Testis (tissue), 5 donors: ENCODE data around the gene ITPA. TPM values are rescaled to one million over a fixed set of nuclear protein-coding genes. Genes with fewer than 3 reads are reported as not detected.

Source experiments
- DNase-seq: peaks from one replicate; pipeline ENCODE4 v3.0.0-alpha.2; 2019
- H3K27ac ChIP-seq, 2 donors: fragments of 200-600 bp; sonication (generic); one replicate each; pipeline ENCODE4 v1.5.1; 2019
- H3K27me3 ChIP-seq: fragments of 200-600 bp; sonication (generic); one replicate; pipeline ENCODE4 v1.5.1; 2019
- H3K36me3 ChIP-seq: fragments of 200-600 bp; sonication (generic); one replicate; pipeline ENCODE4 v1.5.1; 2017; ENCODE audit warnings: low read depth; ENCODE audit errors: missing control alignments
- H3K4me1 ChIP-seq: fragments of 200-600 bp; sonication (generic); one replicate; pipeline ENCODE4 v1.5.1; 2019
- H3K4me3 ChIP-seq, 2 donors: fragments of 200-600 bp; sonication (generic); one replicate each; pipeline ENCODE4 v1.5.1; 2017 to 2019
- H3K9me3 ChIP-seq: fragments of 200-600 bp; sonication (generic); one replicate; pipeline ENCODE4 v1.5.1; 2017
- CTCF ChIP-seq, 3 experiments: fragments of 450-650 bp in 2 of 3; fragments of 200-600 bp in 1 of 3; sonication (generic) in 1 of 3; IDR thresholded peaks; one replicate each; pipeline ENCODE4 v1.5.1; 2016 to 2019; ENCODE audit warnings: antibody characterized with exemption in 3 of 3, mild to moderate bottlenecking in 2 of 3, moderate library complexity in 1 of 3
- POLR2A ChIP-seq: fragments of 450-650 bp; IDR thresholded peaks from one replicate; pipeline ENCODE4 v1.6.1; 2017; ENCODE audit warnings: antibody characterized with exemption, mild to moderate bottlenecking, moderate library complexity
- WGBS, 2 donors: methylation state at CpG; one replicate each; pipeline ENCODE4 v1.1.5; 2018; 5-methylcytosine and 5-hydroxymethylcytosine counted together
- intact Hi-C: fragments of 100-400 bp; cut with DNase I; formaldehyde crosslinking; loops from one replicate; pipeline ENCODE4 v1.15.1; 2023; ENCODE audit warnings: low total_unique reads
- long read RNA-seq, 2 donors: transcript quantifications; one replicate each; lab custom pipeline, GENCODE V29; 2026
- polyA plus RNA-seq: library from polyadenylated mRNA; stranded (reverse); fragments of 350-450 nt; fragmentation: Illumina TruSeq; extraction: RNeasy Lipid Tissue Mini Kit (QIAGEN cat#74804); gene quantifications from one replicate; pipeline ENCODE4 v1.2.3, GENCODE V29; 2014; ENCODE audit warnings: low read depth, low replicate concordance; ENCODE audit not compliant: insufficient read depth
- total RNA-seq, 2 donors: library from RNA; depleted of rRNA; stranded (reverse); fragments of >200 nt; gene quantifications; one replicate each; pipeline ENCODE4 v1.2.3, GENCODE V29; 2016

ITPA gene
- total RNA-seq: 10 to 100 TPM; 42.2 to 49.8 TPM
- polyA plus RNA-seq: 36.4 TPM
- long read RNA-seq, donor 1, transcript ITPA-207 (2 exons, 670 nt): minor isoform, 6 of 44 reads
- long read RNA-seq, donor 1, transcript ITPA-201 (8 exons, 1,185 nt): major isoform, 35 of 44 reads
- long read RNA-seq, donor 1, partial matches to known transcripts: 0 of 44 reads
- long read RNA-seq, donor 1, other reads (novel, unspliced or antisense): 0 of 44 reads
- long read RNA-seq, donor 2, transcript ITPA-201 (8 exons, 1,185 nt): major isoform, 17 of 24 reads
- long read RNA-seq, donor 2, partial matches to known transcripts: 5 of 24 reads
- long read RNA-seq, donor 2, other reads (novel, unspliced or antisense): 0 of 24 reads

DNA sequence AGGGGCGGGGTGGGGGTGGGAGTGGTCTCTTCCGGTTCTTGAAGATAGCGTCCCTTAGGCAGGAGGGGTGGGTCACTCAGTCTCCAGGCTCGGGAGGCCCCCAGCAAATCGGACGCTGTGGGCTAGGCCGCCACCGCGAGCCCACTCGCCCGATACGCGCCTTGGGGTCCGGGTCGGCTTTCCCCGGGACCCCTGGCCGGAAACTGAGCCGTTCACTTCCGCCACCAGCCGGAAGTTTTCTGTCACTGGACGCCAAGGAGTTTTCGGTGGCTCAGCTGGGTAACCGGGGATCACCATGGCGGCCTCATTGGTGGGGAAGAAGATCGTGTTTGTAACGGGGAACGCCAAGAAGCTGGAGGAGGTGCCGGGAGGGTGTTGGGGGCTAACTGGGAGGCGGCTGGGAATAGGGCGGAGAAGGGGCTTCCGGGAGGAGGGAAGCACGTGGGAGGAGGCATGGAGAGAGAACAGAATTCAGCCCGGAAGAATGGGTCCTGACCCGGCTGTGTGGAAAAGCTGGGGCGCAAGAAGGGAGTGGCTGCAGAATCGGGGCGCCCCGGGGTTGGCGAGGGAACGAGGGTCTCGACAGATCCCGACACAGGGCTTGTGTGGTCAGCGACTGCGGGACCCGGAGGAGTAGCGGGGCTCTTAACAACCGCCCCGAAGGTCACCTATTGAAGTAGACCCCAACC, at the start of gene ITPA:
Gene ITPA, plus strand, starts transcription at position 242 of the 689 bp plus-strand sequence. Its CDS starts 54 bp downstream, at position 296.
- H3K9me3 ChIP-seq: no peaks in the 10 kb centered on the region
- H3K4me1 ChIP-seq: peaks cover 7% of the 10 kb centered on the region
- intact Hi-C loops: no loop called here
- H3K27ac ChIP-seq: peak within 1 kb of the TSS; percentile 39 to 80
- peak; percentile 63 for DNase-seq
- no peaks in the 10 kb centered on the region for H3K36me3 ChIP-seq
- WGBS, 2 donors: 1% methylated on average over 39 to 48 of the region's 48 CpGs
- no peaks in the 10 kb centered on the region for H3K27me3 ChIP-seq
- H3K4me3 ChIP-seq: peak within 1 kb of the TSS; percentile 72 to 82
- no peak for TF ChIP-seq CTCF (IDR thresholded peaks at IDR 0.05)
- no peak for TF ChIP-seq POLR2A

- 88 to 89% methylated on average over 6 of the region's 6 CpGs for WGBS, 2 donors
- peaks cover 22% of the 10 kb centered on the region for H3K4me1 ChIP-seq
- H3K27me3 ChIP-seq: no peaks in the 10 kb centered on the region
- intact Hi-C loops: no loop called here
- no peak for TF ChIP-seq POLR2A
- TF ChIP-seq CTCF (IDR thresholded peaks at IDR 0.05): no peak
- H3K27ac ChIP-seq: no peak overlapping the region
- no peaks in the 10 kb centered on the region for H3K36me3 ChIP-seq
- no peak for DNase-seq
- peak overlapping the region; percentile 87 to 98 for H3K4me3 ChIP-seq
- H3K9me3 ChIP-seq: no peaks in the 10 kb centered on the region
These were observed 48.9 kb upstream of the ITPA start for GRCh38 chr20:3160418-3160817.

GRCh38 chr20:3161316-3162079, 47.8 kb upstream of the ITPA start:
- Histone ChIP-seq H3K27ac (no peak overlapping the region), H3K27me3 (no peaks in the 10 kb centered on the region), H3K4me1 (peaks cover 22% of the 10 kb centered on the region), H3K36me3 (no peaks in the 10 kb centered on the region), H3K4me3 (no peak overlapping the region), H3K9me3 (no peaks in the 10 kb centered on the region)
- intact Hi-C loops: no loop called here
- 74 to 76% methylated on average over 4 to 5 of the region's 5 CpGs for whole genome bisulfite sequencing, 2 donors
- TF ChIP-seq POLR2A: no peak
- TF ChIP-seq CTCF (IDR thresholded peaks at IDR 0.05): no peak
- no peak for DNase-seq

GRCh38 chr20:3162080-3162611, 47.2 kb upstream of the ITPA start:
- no peaks in the 10 kb centered on the region for H3K27me3 ChIP-seq
- no peaks in the 10 kb centered on the region for H3K9me3 ChIP-seq
- H3K4me1 ChIP-seq: peaks cover 16% of the 10 kb centered on the region
- no peak for DNase-seq
- intact Hi-C loops: no loop called here
- no peak overlapping the region for H3K4me3 ChIP-seq
- TF ChIP-seq POLR2A: no peak
- H3K36me3 ChIP-seq: no peaks in the 10 kb centered on the region
- WGBS, 2 donors: 62 to 66% methylated on average over 10 to 11 of the region's 11 CpGs
- H3K27ac ChIP-seq: no peak overlapping the region
